HG03565 (cell line): ENCODE measurements around the gene COL6A1.

Experiments
- ATAC-seq: cut with Tn5 transposase; IDR thresholded peaks from one replicate; pipeline ENCODE4 v1.9.1; 2021; ENCODE audit warnings: mild to moderate bottlenecking, moderate library complexity; ENCODE audit not compliant: unreplicated experiment

The COL6A1 gene

DNA sequence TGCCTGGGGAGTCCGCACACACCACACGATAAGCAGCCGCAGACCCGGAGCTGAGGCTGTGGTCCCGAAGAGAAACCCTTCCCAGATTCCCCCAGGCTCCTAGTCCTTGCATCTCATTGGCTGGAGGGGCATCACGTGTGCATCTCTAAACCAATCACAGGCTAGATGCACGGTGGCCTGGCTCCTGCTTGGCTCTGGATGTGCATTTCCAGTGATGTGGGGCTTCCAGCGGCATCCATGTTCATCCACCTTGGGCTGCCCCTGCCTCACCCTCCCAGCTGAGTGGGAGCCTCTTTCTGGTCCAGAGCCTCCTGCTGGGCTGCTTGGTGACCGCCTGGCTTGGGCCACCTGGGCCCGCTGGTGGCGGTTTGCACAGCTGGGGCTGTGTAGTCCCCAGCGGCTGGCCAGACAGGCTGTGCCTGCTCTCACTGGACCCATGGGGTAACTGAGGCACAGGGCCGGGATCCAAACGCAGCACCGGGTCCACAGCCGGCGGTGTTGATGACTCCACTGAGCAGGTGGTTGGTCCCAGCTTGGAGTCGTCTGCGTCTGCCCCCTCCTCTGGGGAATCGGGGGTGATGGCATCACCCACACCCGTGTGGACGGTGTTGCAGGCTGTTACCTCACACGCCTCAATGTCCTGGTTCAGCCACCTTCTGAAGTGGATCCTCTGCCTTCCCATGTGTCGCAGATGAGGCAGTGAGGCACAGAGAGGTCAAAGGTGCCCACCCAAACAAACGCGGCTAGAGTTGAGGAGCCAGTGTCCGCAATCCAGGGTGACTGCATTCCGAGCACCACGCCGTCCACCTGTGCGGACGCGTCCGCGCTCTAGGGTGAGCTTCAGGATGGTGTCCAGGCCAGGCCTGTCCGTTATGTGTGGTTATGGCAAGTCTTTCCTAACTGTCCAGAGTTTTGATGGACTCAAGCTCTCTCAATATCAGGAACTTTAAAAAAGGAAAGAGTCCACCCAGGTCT, 41.3 kb downstream of the COL6A1 start:
- ATAC-seq = no peak

DNA sequence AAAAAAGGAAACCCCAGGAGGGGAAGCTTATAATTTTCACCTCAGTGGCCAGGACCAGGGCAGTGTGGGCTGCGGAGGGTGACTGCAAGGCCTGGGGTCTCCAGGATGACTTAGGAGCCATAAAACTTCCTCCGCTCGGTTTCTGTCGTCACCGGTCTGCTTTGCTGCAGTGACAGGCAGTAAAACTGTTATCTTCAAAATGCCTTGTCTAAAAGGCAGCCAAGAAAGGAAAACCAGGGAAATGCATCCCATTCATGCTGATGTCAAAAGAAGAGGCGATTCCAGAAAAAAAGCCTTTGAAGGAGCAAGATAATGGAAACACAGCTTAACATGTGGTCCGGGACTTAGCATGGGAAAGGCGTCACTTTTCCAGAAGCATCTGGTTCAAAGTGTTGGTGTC, 42.0 kb downstream of the COL6A1 start:
- no peak for ATAC-seq

DNA sequence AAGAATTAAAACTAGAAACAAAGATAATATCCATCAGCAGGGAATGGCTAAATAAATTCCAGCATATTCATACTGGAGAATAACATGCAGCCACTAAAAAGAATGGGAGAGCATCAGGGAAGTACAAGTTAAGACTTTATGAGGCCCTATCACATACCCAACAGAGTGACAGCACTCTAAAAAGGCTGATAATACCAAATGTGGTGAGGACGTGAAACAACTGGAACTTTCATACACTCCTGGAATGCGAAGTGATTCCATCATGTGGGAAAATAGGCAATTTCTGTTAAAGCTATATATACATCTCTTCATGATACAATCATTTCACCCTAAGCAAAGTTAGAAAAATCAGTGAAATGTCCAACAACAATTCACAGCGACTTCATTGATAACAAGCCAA, 42.6 kb downstream of the COL6A1 start:
- ATAC-seq = no peak

DNA sequence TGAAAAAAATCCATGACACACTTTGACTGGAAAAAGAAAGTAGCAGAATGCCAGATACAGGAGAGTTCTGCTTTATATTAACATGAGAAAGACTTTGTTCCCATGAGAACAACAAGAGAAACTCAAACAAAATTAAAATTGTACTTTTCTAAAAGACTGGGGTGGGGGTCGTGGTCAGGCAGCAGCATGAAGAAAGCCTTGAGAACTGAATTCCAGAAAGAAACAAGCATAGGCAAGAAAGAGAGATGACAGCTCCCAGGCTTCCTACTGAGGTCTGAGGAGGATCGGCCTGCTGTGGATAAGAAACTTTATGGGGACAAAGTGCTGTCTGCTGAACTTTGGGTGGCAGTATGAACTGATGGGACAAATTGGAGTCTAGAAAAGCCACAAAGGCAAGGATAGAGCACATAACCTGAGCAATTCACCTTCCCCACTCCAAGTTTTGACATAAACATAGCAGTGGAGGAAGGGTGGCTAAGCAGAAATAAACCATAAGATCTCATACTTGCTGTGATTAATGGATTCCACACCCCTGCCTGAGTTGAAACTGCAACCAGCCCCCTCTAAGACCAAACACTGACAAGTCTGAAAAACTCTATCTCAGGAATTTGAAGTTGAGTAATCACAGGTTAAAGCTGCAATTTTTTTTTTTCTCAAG, 43.7 kb downstream of the COL6A1 start:
- ATAC-seq = no peak

DNA sequence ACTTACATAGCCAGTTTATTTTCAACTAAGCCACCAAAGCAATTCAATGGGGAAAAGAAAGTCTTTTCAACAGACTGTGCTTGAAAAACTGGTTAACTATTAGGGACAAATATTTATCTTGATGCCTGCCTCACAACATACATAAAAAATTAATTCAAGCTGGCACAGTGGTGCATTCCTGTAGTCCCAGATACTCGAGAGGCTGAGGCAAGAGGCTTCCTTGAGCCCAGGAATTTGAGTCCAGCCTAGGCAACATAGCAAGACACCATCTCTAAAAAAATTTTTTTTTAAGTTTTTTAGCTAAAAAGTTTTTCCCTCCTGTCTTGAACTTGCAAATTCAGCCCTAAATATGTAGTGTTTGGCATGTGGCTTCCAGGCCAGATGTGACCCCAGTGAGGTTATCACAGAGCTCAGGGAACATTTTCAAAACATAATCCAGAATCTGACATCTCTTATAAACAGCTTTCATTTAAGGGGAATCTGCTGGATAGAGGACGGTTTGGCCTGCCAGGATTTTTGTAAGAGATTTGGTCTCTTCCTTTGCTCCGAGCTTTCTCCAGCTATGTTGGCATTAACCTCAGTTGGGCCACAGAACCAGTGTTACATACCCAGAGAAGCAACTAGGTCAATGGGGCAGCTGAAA, 46.4 kb downstream of the COL6A1 start:
- ATAC-seq = no peak

DNA sequence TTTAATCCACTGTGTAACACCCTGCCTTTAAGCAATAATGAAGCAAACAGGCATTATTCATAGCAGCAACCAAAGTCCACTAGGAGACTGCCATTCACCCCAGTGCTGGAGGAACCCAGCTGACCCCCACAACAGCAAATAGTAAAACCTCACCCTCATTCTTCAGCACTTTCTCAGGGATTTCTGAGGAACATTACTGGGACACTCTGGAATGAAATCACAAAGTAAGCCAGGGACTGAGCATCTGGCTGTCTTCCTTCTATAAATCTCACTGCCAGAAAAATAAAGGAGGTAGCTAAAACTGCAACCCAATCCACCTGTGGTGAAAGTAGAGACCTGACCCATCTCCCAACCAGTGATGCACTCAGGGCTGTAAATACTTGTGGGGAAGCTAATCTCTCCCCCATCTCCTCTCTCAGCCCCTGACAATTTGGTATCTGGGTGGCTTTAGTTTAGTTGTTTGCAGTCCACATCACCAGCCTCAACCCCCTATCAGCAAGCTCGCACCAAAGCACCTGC, 47.1 kb downstream of the COL6A1 start:
- ATAC-seq = no peak

DNA sequence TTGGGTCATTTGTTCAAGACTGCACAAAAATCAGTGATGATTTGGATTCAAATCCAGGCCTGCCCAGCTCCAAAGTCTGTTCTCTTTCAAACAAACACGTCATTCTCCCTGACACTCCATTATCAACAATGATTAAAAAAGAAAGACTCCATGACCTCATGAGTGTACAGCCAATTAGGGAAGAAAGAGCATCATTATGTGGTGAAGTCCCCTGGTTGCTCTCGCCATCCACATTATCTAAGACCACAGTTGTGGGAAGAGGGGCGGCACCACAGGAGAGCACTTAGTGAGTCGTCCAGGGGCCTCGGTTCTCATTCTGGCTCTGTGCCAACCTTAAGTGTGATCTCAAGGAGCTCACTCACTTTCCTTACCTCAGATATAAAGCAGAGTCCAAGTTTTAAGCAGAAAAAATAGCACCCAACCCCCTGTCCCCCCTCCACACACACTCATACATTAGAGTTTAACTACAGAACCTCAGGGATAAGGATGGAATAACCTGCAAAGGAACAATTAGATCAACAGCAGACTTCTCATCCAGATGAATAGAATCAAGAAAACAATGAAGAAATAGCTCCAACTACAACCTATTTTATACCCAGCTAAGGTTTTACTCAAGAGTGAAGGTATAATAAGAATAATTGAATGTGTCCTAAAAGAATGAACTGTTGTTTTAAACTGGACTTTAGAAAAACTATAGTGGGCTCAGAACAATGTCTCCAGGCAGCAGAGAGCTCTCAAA, 47.8 kb downstream of the COL6A1 start:
- no peak for ATAC-seq

DNA sequence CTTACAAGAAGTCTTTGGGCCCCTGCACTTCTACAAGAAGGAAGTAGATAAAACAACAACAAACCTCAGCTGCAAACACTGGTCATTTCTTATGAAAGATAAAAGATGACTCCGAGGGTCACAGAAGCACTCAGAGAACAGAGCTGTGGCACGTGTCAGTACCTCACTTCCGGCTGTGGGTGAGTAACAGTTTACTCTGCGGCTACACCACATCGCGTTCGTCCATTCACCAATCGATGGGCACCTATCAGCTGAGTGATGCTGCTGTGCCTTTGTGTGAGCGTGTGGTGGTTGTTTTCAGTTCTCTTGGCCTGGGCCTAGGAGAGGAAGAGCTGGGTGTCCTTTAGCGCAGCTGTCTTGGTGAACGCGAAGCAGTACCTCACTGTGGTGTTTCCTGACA, 49.9 kb downstream of the COL6A1 start:
- no peak for ATAC-seq

DNA sequence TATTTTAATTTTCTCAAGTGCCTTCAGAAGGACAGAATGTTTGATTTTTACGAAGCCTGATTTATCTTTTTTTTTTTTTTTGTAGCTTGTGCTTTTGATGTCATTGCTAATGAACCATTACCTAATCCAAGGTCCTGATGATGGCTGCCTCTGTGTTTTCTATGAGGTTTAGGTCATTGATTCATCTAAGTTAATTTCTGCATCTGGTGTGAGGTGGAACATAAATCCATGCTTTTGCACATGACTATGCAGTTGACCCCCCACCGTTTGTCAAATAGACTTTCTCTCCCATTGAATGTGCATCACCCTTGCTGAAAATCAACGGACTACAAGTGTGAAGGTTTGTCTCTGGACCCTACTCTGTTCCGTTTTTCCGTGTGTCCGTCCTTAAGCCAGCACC, 50.5 kb downstream of the COL6A1 start:
- no peak for ATAC-seq

DNA sequence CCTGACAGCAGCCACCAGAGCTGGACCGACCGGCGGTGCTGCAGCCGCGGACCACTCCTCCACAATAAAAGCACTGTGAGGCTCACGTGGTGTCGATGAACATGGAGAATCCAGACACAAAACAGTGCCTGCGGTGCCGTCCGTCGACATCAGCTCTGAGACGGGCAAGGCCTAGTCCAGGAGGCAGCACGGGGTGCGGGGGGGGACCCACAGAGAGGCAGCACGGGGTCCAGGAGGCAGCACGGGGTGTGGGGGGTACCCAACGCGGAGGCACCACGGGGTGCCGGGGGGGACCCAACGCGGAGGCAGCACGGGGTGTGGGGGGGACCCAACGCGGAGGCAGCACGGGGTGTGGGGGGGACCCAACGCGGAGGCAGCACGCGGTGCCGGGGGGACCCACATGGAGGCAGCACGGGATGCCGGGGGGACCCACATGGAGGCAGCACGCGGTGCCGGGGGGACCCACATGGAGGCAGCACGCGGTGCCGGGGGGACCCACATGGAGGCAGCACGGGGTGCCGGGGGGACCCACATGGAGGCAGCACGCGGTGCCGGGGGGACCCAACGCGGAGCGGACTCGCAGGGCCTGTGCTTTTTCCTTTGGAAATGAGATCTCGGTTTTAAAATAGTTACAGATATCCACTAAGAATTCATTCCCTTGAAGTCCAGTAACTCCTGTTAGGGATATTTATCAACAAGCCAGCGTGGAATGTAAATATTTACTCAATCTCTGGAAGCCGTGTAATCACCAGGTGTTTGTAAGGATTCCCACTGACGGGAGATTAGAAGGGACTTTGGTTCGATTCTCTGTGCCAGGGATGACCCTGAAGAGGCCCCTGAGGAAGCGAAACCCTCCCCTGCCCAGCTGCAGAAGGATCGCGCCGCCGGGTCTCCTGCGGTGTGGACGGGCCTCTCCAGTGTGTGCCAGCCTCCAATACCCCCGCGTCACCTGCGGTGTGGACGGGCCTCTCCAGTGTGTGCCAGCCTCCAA, 52.1 kb downstream of the COL6A1 start:
- ATAC-seq = no peak

DNA sequence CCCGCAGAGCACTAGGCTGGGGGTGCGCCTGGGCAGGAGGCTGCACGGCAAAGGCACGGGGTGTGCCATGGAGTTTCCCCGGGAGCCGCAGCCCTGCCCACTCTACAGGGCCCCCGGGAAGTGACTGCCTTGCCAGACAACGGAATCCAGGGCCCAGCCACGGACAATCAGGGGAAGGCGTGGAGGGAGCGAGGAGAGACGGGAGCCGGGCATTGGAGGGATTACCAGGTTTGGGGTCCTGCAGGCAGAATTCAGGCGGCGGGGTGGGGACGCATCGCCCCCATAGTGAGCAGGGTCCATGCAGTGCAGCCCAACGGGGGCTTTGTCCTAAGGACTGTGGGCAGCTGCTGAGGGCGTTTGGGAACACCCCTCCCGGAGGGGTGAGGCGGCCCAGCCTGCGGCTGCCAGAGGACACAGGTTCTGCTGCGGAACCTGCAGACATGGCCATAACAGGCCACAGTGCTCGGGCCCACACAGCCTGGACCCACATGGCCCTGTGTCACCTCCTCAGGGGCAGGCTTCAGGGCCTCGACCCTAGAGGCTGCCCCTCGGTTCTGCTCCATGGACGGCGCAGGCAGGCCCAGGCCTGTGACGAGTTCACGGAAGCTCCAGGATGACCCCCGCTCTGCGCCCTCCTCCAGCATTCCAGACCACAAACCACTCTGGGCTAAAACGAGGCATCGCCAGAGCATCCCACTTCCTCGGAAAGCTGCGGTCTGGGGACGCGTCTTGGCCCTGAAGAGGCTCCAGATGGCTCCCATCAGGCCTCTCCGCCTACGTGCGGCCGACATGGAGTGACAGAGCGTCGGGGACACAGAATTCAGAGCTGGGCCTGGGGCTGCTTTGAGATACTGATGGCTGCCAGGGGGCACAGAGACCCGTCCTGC, 54.5 kb downstream of the COL6A1 start:
- ATAC-seq = no peak

DNA sequence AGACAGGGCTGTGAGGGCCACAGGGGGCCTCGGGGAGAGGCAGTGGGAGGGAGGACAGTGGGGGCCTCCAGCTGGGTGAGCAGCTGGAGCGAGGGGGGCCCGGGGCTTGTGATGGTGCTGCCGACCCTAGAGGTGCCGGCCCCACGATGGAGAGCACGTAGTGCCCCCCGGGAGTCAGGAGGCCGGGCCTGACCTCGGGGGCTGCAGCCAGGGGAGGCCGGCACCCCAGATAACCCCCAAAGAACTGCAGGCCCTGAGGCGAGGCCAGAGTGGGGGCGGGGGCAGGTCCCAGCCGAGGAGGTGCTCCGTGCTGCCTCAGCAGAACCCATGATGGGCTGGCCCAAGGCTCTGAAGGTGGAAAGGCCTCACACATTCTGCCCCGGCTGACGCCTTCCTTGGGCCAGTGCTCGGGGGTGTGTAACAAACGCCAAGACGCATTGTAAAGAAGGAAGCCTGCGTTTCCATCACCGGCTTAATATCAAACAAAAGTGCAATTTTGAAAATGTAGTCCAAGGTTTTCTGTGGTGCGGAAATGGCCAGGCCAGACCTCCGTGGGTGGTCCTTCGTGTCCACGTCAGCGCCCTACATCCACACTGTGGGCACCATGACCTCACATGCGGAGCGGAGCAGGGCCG, 55.2 kb downstream of the COL6A1 start:
- no peak for ATAC-seq

DNA sequence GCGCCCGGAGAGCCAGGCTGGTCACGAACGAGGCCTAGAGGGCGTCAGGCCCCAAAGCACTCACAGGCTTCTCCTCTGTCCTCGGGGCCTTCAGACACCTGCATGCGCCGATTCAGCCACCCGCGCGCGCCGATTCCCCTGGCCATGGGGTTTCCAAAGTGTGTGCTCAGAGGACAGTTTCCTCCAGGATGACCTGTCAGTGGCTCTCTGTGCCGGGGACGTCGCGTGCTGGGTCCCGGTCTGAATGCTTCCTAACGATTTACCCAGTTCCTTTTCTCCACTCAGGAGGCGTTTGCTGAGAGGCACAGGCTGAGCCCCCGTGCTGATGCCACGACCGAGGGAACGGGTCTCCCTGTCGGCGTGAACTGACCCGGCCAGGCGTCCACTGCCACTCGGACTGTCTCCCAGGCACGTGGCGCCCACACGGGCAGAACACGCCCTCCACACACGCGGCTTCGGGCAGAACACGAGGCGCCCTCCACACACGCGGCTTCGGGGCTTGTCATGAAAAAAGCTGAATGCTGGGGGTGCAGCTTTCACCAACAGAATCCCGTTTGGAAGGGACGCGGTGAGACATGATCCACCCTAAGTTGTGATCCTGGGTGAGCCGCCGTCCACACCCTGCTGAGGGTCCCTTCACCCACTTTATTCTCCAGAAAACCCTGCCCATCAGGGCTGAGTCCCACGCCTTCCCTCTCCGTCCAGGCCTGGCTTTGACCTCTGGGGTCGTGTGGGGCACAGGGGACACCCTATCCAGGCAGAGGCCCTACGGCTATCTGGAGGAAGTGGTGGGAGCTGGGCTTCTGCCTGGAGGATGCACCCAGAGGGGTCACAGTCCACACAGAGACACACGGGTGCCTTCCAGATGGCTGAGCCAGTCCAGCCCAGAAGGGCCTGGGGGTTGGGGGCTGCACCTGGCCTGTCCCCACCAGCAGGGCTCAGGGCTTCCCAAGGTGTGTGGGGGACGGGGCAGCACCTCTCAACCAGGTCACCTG, 56.1 kb downstream of the COL6A1 start:
- ATAC-seq = no peak

DNA sequence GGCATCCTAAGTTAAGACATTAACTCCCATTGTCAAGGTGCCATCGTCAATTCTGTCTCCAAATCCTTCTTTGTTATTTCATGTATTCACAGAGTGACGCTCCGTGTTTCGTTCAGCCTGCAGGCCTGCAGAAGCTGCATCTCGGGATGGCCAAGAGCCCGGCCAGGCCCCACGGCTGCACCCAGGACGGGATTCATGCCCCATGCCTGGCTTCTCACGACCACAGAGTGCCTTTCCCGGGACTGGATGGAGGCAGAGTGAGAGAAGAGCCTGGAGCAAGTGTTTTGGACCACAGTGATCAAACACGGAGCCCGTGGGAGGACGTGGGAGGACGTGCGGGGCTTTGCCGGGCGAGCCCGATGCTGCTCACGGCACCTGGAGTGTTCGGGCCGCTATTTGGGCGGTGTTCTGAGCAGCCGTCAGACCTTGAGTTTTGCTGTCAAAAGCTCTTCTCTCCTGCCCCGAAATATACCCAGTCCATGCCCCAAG, 56.8 kb downstream of the COL6A1 start:
- ATAC-seq = no peak

DNA sequence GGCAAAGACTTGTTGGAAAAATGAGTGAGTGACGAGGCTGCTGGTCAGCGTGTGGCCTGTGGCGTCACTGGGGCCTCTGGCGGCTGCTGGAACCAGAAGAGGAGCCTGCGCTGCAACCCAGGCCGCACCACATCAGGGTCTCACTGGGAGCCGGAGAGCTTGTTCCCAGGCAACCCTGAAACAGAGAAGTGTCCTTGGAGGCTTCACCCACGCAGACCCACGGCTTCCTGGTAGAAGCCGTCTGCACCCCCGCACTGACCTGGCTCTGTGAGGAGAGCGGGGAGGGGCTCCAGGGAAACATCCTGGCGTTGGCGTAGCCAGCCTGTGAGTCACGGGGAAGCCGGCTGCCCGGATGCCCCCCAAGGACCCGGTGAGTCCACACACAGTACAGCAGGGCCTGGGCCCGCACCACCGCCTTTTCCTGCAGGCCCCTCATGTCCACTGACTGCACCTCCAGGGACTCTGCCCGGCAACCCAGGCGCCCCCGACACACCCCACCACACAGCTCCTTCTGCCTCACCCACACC, 57.4 kb downstream of the COL6A1 start:
- no peak for ATAC-seq

DNA sequence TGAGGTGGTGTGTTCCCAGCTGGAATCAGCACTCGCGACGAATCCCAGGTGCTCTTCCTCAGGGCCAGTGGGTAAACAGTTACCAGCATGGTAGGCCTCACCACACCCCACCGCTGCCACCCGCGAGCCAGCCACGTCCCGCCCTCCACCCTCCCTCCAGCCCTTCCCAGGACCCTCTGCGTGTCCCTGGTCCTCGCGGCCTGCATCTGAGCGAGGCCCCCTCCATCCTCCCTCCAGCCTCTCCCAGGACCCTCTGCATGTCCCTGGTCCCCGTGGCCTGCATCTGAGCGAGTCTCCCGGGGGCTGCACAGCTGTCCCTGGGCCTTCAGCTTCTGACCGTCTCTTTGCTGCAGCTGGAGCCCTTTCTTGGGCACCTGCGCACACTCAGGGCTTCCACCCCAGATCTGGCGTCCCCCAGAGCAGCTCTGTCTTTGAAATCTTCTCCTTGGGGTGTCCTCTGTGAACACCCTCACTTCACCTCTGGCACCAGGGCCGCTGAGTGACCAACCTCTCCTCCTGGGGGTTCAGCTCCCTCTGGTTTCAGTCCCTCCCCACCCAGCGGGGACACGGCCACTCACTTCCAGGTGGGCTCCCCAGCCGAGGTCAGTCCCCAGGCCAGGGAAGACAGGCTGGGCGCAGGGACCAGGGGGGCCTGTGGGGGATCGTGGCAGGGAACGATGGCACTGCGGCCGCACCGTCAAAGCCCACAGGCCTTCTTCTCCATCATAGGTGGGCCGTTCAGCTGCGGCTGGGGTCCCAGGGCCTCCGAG, 58.5 kb downstream of the COL6A1 start:
- ATAC-seq = no peak
